ENCODE measurements around the gene OR5K2.

The OR5K2 gene

DNA sequence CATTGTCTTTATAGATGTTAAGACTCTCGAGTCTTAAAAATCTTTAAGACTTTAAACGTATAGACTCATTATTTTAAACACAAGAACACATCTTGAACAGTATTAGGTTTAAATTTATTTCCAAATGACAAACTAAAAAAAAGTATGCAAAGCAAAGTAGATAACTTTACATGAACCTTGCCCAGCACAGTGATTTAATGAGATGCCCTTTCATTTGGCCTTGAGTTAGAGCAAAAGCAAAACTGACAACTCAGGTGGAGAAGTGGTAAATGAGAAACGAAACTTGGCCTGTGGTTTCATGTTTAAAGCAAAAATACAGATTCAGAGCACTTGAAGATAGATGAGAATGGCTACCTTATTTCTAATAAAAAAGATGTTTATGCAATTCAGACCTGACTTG, 42.9 kb downstream of the OR5K2 start:
- no peaks in the 10 kb centered on the region for H3K9me3 ChIP-seq (ENCODE audit: insufficient read depth, low read length)
- TF ChIP-seq CTCF (IDR thresholded peaks at IDR 0.05; ENCODE audit: insufficient read depth, low read length, poor library complexity, severe bottlenecking) (no peak), EZH2phosphoT487 (conservative IDR thresholded peaks at IDR 0.05; ENCODE audit: low read length) (no peak)
- peak overlapping the region; percentile 22 for H3K4me3 ChIP-seq (ENCODE audit: insufficient read depth, low read length, poor library complexity, severe bottlenecking)
- no peaks in the 10 kb centered on the region for H3K36me3 ChIP-seq (ENCODE audit: low read length)
- H3K4me2 ChIP-seq (ENCODE audit: low read depth, low read length, poor library complexity, severe bottlenecking), result peak overlapping the region; percentile 59
- peaks cover 3% of the 10 kb centered on the region; the same call in 1 of the 2 replicates for H3K79me2 ChIP-seq (ENCODE audit: insufficient read depth, low read length)
- H4K20me1 ChIP-seq (ENCODE audit: low read depth, low read length), result no peaks in the 10 kb centered on the region
- peak overlapping the region; percentile 97 for H3K27ac ChIP-seq (ENCODE audit: low read depth, low read length)
- peak overlapping the region; percentile 17; the same call in 1 of the 2 replicates for H3K9ac ChIP-seq (ENCODE audit: low read length)
- H3K27me3 ChIP-seq (ENCODE audit: low read length), result no peaks in the 10 kb centered on the region
- peaks cover 46% of the 10 kb centered on the region for H3F3A ChIP-seq (ENCODE audit: insufficient read depth)
- H2AFZ ChIP-seq (ENCODE audit: low read depth, low read length, severe bottlenecking), result peak overlapping the region; percentile 3
- no peaks in the 10 kb centered on the region for H3K9me2 ChIP-seq (replicated peaks; ENCODE audit: insufficient read depth, low read length)

GRCh38 chr3:98541695-98542094, 44.2 kb downstream of the OR5K2 start:
- Histone ChIP-seq H3F3A (ENCODE audit: insufficient read depth) (peaks cover 38% of the 10 kb centered on the region), H3K4me2 (ENCODE audit: low read depth, low read length, poor library complexity, severe bottlenecking) (no peak overlapping the region), H3K4me3 (ENCODE audit: insufficient read depth, low read length, poor library complexity, severe bottlenecking) (no peak overlapping the region), H4K20me1 (ENCODE audit: low read depth, low read length) (no peaks in the 10 kb centered on the region), H3K9ac (ENCODE audit: low read length) (no peak overlapping the region), H3K9me2 (replicated peaks; ENCODE audit: insufficient read depth, low read length) (no peaks in the 10 kb centered on the region), H3K79me2 (ENCODE audit: insufficient read depth, low read length) (no peaks in the 10 kb centered on the region), H3K27ac (ENCODE audit: low read depth, low read length) (no peak overlapping the region), H3K36me3 (ENCODE audit: low read length) (no peaks in the 10 kb centered on the region), H2AFZ (ENCODE audit: low read depth, low read length, severe bottlenecking) (no peak overlapping the region), H3K9me3 (ENCODE audit: insufficient read depth, low read length) (no peaks in the 10 kb centered on the region), H3K27me3 (ENCODE audit: low read length) (no peaks in the 10 kb centered on the region)
- no peak for TF ChIP-seq EZH2phosphoT487 (conservative IDR thresholded peaks at IDR 0.05; ENCODE audit: low read length)

DNA sequence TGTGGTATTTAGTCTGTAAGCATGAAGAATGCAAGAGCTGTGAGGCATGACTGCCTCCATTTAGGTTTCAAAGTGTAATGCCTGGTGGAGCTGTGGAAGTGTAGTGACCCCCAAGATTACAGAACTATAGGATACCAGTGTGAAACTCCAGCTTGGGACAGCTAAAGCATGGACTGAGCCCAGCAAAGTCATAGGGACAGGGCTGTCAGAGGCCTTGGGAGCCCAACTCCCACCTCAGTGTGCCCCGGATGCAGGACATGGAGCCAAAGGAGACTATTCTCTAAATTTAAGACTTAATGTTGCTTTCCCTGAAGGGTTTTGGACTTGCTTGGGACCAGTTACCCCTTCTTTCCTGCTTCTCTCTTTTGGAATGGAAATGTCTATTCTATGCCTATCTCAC, 45.1 kb downstream of the OR5K2 start:
- Histone ChIP-seq H3K4me2 (ENCODE audit: low read depth, low read length, poor library complexity, severe bottlenecking) (no peak overlapping the region), H3K27ac (ENCODE audit: low read depth, low read length) (no peak overlapping the region), H4K20me1 (ENCODE audit: low read depth, low read length) (no peaks in the 10 kb centered on the region), H3K79me2 (ENCODE audit: insufficient read depth, low read length) (no peaks in the 10 kb centered on the region), H3K9me2 (replicated peaks; ENCODE audit: insufficient read depth, low read length) (no peaks in the 10 kb centered on the region), H3F3A (ENCODE audit: insufficient read depth) (peaks cover 28% of the 10 kb centered on the region), H3K9me3 (ENCODE audit: insufficient read depth, low read length) (no peaks in the 10 kb centered on the region), H3K9ac (ENCODE audit: low read length) (no peak overlapping the region), H3K4me3 (ENCODE audit: insufficient read depth, low read length, poor library complexity, severe bottlenecking) (no peak overlapping the region), H3K36me3 (ENCODE audit: low read length) (no peaks in the 10 kb centered on the region), H2AFZ (ENCODE audit: low read depth, low read length, severe bottlenecking) (no peak overlapping the region), H3K27me3 (ENCODE audit: low read length) (no peaks in the 10 kb centered on the region)
- no peak for TF ChIP-seq EZH2phosphoT487 (conservative IDR thresholded peaks at IDR 0.05; ENCODE audit: low read length)
- TF ChIP-seq CTCF (IDR thresholded peaks at IDR 0.05; ENCODE audit: insufficient read depth, low read length, poor library complexity, severe bottlenecking), result no peak

- Histone ChIP-seq H2AFZ (ENCODE audit: low read depth, low read length, severe bottlenecking) (no peak overlapping the region), H3K9ac (ENCODE audit: low read length) (no peak overlapping the region), H3K9me3 (ENCODE audit: insufficient read depth, low read length) (no peaks in the 10 kb centered on the region), H4K20me1 (ENCODE audit: low read depth, low read length) (no peaks in the 10 kb centered on the region), H3K9me2 (replicated peaks; ENCODE audit: insufficient read depth, low read length) (no peaks in the 10 kb centered on the region), H3K27me3 (ENCODE audit: low read length) (no peaks in the 10 kb centered on the region), H3K79me2 (ENCODE audit: insufficient read depth, low read length) (no peaks in the 10 kb centered on the region), H3K4me3 (ENCODE audit: insufficient read depth, low read length, poor library complexity, severe bottlenecking) (no peak overlapping the region), H3K27ac (ENCODE audit: low read depth, low read length) (no peak overlapping the region), H3K36me3 (ENCODE audit: low read length) (no peaks in the 10 kb centered on the region), H3F3A (ENCODE audit: insufficient read depth) (peaks cover 5% of the 10 kb centered on the region), H3K4me2 (ENCODE audit: low read depth, low read length, poor library complexity, severe bottlenecking) (peak overlapping the region; percentile 28)
- TF ChIP-seq CTCF (IDR thresholded peaks at IDR 0.05; ENCODE audit: insufficient read depth, low read length, poor library complexity, severe bottlenecking) (no peak), EZH2phosphoT487 (conservative IDR thresholded peaks at IDR 0.05; ENCODE audit: low read length) (no peak)
These were observed 48.5 kb downstream of the OR5K2 start for GRCh38 chr3:98545940-98546339.

All from SU-DHL-6 (cell line).